Measurements from ENCODE around the gene MFSD11.
"Not testable (repeated sequence)": the region's sequence is repeated elsewhere in the genome, so short reads cannot be mapped to it uniquely, and the experiment has no call there.

Gene MFSD11

DNA sequence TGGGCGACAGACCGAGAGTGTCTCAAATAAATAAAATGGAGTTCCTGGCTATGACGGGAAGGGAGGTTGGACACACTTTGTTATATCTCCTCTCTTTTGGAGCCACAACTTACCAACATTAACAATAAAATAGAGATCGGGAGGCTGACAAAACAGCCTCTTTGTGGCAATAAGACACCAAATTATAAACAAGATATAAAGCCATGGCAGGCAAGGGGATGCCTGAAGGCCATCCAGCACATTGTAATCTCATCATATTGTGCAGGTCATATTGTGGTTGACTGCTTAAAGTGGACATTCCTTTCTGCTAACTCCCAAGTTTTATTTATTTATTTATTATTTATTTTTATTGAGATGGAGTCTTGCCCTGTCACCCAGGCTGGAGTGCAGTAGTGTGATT, 70.4 kb downstream of the MFSD11 start:
- no peak for DNase-seq

DNA sequence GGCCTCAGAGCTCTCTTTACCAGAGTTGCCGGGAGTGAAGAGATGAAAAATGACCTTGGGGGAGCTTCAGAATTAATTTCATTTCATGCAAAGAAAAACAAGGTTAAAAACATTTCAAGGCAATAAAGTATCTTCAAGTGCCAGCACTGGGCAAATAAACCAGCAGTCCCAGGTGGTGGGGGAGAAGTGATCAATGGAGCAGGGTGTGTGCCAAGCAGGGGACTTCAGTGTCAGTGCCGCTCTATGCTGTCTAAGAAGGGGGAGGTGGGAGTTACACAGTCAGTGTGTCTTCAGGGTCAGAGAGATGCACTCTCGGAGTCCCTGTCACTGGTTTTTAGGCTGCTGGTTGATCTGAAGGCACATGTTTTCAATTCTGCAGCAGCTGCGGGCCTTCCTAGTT, 73.0 kb downstream of the MFSD11 start:
- no peak for DNase-seq

DNA sequence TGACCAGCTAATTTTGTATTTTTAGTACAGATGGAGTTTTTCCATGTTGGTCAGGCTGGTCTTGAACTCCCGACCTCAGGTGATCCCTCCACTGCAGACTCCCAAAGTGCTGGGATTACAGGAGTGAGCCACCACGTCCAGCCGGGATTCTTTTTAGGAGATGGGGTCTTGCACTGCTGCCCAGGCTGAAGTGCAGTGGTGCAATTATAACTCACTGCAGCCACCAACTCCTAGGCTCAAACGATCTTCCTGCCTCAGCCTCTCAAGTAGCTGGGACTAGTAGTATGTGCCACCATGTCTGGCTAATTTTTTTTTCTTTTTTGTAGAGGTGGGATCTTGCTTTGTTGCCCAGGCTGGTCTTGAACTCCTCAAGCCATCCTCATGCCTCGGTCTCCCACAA, 73.9 kb downstream of the MFSD11 start:
- DNase-seq: no peak

DNA sequence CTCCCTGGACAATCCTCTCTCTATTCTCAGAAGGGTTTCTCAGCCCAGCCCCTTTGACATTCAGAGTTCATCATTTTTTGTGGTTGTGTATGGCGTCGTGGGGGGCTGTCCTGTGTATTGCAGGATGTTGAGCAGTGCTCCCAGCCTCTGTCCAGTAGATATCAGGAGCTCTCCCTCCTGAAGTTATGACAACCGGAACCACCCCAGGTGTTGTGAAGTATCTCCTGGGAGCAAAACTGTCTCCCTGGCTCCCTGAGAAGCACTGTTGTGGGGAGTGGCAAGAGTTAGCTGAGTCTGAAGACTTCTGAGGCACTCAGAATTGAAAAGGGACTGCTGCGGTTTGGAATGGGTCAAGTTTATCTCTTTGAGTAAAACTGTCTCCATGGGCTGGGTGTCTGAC, 74.3 kb downstream of the MFSD11 start:
- DNase-seq: no peak

DNA sequence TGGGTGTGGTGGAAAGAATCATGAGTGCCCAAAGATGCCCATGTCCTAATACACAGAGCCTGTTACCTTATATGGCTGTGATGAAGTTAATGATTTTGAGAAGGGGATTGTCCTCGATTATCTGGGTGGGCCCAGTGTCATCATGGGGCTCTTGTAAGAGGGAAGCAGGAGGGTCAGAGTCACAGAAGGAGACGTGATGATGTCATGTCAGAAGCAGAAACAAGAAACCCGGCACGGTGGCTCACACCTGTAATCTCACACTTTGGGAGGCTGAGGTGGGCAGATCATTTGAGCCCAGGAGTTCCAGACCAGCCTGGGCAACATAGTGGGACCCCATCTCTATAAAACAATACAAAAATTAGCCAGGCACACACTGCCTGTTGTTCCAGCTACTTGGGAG, 75.0 kb downstream of the MFSD11 start:
- no peak for DNase-seq

DNA sequence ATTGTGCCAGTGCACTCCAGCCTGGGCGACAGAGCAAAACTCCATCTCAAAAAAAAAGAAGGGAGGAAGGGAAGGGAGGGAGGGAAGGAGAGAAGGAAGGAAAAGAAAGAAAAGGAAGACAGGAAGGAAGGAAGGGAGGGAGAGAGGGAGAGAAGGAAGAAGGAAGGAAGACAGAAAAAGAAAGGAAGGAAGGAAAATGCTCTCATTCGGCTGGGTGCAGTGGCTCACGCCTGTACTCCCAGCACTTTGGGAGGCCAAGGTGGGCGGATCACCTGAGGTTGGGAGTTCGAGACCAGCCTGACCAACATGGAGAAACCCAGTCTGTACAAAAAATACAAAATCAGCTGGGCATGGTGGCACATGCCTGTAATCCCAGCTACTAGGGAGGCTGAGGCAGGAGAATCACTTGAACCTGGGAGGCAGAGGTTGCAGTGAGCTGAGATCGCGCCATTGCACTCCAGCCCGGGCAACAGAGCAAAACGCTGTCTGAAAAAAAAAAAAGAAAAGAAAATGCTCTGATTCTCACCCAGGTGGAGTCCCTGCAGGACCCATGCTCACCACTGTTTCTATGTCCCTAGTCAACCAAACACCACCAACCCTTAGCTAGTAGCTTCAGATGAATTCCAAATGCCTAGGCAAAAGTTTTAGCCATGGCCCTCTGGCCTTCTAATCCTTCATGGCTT, 78.1 kb downstream of the MFSD11 start:
- DNase-seq: not testable (repeated sequence)

DNA sequence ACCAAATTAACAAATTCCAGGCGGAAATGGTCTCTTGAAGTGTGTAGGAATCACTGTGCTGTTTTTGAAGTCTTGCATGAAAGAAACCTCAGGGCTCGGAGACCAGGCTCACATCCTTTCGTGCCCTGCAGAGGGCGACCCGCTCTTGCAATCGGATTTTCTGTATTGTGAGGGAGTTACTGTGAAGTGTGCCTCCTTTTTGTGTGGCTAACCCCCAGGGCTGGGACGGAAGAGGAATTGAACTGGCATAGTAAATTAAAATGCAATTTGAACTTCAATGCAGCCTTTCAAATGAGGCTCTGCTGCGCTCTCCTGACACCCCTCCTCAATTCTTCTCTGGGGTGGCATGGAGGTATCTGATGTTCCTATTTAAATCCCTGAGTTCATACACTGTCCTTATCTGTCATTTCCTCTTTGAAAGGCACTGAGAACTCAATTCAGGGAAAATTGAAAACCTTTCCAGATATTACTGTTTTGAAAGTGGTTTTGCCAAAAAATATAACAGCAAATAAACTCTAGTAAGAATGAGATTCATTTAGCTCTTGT, 78.7 kb downstream of the MFSD11 start:
- no peak for DNase-seq

DNA sequence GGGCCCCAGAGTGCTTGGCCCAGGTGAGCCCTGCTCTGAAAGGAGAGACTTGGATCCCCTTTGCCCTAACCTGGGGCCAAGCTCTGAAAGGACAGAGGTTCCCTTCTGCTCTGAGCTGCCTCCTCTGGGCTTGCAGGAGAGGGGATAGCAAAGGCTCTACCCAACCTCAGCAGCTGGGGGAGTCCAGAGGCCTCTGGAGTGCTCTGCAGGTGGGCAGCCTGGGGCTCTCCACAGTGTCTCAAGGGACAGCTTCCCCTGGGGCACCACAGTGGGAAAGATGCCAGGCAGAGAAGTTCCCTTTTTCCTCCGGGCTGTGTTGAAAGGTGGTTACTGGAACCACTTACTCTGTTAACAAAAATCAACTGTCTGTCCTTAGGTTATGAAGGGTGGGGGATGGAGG, 82.1 kb downstream of the MFSD11 start:
- DNase-seq: no peak

DNA sequence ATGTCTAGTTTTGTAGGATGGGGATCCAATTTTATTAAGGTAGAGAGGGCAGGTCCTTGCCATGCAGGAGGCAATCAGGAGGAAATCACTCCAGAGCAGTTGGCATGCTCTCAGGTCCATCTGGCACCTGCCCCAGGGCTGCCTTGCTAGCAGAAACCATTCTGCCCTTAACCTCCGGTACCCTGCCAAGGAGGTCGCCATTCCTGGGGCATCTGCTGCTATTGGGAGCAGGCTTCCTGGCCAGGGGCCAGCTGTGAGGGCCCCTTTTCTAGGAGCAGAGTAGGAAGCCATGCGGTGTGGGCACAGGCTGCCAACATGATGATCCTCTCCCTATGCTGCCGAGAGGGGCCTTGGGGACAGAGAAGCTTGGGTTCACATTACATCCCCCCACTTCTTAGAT, 82.6 kb downstream of the MFSD11 start:
- DNase-seq: no peak

DNA sequence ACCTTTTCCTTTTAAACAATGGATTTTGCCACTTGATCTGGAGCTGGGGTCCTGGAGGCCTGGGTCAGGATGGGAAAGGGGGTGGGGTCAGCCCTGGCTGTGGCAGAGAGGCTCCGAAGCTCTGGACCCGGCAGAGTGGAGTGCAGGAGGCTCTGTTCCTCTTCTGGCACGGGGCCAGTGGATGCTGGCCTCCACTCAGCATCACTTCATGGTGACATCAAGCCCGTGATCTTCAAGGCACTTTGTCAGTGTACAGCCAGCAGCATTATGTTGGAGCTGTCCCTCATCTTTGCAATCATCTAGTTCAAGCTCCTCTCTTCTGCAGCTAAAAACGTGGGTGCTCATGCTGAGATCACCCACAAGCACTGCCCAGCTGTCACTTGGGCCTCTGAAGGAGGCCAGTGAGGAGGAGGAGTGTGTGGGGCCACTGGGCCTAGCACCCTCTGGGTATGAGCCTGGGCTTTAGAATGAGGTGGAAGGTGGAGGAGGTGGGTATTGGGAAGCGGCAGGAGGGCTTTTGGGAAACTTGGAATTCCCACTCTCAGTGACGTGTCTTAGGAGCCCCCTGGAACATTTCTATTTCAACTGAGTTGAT, 84.4 kb downstream of the MFSD11 start:
- no peak for DNase-seq

DNA sequence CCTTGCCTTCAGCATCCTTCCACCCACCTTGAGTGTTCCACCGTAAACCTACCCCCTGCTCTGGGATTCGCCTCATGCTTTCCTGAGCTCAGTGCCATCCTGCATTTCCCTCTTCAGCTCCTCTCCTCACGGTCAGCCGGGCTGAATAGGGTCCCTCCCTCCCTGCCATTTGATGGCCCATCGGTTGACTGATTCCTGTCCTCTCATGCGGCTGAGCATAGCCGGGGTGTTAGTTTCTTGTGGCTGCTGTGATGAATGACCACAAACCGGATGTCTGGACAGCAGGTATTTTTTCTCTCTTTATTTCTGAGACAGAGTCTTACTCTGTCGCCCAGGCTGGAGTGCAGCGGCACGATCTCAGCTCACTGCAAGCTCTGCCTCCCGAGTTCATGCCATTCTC, 86.2 kb downstream of the MFSD11 start:
- no peak for DNase-seq

DNA sequence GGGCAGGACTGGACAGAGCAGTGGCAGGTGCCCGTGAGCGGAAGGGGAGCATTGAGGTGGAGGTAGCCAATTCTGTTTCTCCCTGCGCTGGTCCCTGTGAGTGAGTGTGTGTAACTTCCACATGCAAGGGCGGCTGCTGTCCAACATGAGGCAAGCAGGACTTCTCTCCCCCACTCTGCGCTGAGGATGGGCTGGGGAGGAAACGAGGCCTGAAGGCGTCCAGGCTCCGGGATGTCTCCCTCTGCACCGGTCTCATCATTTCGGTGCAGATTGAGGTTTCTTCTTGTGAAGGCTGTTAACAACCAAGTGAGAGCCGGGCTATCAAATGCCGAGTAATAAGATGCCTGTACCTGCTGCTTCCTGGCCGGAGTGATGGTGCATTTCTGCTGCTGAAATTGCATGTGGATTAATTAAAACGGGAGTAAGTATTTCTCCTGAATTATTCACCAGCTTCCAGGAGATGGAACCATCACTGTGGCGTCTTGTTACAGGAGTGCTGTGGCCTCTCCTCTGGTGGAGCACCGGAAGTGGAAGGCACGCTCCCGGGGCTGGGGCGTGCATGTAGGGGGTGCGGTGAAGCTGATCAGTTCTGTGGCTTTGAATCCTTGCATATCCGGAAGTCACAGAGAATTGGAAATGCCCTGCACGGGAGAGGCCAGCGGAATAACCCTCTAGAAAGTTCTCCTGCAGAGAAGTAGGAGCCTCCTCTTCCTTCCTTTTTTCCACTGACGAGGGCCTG, 88.6 kb downstream of the MFSD11 start:
- no peak for DNase-seq

DNA sequence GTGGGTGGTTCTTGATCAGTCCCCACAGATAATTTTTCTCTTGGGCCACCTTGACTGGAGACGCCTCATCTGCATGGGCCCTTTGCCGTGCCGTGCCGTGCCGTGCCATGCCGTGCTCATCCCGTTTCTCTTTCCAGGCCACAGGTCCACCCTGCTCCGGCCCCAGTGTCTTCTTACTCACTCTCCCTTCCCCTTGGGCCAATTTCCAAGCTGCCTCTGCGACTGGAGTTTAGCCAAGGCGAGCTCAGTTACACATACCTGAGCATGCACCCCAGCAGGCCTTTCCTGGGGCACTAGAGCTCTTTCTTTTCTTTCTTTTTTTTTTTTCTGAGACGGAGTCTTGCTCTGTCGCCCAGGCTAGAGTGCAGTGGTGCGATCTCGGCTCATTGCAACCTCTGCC, 89.8 kb downstream of the MFSD11 start:
- no peak for DNase-seq
